ENCODE measurements around the gene SPANXN3.
"Not testable (repeated sequence)": the region's sequence is repeated elsewhere in the genome, so short reads cannot be mapped to it uniquely, and the experiment has no call there.

The SPANXN3 gene

DNA sequence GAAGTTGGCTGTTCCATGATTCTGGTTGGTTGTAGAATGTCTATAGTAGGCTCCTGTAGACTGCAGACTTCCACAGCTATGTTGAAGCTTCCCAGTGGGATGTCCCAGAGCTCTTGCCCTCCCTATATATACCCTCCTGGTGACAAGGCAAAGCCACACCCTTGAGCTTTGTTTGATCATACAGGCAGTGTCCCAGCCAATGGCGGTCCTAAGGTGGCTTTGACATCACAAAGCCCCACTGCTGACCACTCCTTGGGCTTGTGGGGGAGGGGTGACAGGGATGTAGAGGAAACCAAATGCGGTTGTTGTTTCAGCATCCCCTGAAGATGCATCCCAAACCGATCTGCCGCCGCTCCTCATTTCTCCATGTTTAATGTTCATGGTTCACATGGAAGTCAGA lies at the start of gene SPANXN3:
Gene SPANXN3 (minus strand): TSS at position 101 of the 400 bp plus-strand sequence. CDS start 84 bp downstream, at position 17.
- DNase-seq = not testable (repeated sequence)

GRCh38 chrX:143536176-143536575 lies 18.9 kb upstream of the SPANXN3 start:
- DNase-seq = no peak

DNA sequence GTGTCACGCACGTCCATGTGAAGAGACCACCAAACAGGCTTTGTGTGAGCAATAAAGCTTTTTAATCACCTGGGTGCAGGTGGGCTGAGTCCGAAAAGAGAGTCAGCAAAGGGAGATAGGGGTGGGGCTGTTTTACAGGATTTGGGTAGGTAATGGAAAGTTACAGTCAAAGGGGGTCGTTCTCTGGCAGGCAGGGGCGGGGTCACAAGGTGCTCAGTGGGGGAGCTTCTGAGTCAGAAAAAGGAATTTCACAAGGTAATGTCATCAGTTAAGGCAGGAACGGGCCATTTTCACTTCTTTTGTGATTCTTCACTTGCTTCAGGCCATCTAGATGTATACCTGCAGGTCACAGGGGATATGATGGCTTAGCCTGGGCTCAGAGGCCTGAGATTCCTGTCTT lies 15.1 kb downstream of the SPANXN3 start:
- DNase-seq = not testable (repeated sequence)

DNA sequence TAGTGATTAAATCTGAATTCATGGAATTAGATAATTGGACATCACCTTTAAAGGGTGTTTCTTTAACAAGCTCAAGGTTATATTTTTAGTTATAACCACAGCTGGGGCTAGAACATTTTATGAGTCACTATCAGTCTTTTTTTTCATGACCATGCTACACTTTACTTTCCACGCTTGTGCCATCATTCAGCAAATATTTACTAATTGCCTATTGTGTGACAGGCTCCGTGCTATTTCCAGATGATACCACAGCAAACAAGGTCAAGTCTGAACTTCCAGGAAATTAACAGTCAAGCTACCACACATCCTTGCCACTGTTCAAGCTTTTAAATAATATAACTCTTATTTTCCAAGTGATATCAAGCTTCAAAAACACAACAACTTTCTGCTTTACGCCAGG lies 16.5 kb downstream of the SPANXN3 start:
- no peak for DNase-seq

GRCh38 chrX:143486105-143486504 lies 31.2 kb downstream of the SPANXN3 start:
- DNase-seq = no peak

- no peak for DNase-seq
Observed at GRCh38 chrX:143476751-143477150, 40.5 kb downstream of the SPANXN3 start.

- DNase-seq = no peak
Observed at GRCh38 chrX:143472347-143472938, 44.8 kb downstream of the SPANXN3 start.

GRCh38 chrX:143466130-143466529 lies 51.1 kb downstream of the SPANXN3 start:
- no peak for DNase-seq

- DNase-seq = no peak
Observed at GRCh38 chrX:143462696-143463095, 54.6 kb downstream of the SPANXN3 start.

DNA sequence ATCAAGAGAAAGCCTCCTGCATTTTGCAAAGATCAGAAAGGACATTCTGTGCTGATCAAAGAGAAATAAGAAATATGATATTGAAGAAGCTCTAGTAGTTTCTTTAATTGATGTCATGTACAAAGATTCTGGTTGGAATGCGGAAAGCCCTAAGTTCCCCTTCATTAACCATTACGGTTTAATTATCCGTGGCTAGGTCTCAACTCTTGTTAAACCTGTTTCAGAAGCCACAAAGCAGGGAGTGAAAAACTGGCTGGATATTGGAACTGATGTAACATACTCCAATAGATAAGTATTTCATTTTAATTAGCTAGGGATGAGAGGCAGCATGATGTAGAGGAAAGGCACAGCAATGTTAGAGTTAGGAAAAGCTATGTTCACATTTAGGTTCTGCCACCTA lies 55.7 kb downstream of the SPANXN3 start:
- DNase-seq = no peak
